GM12874 (cell line): ENCODE results near the gene NUAK2.

Experiments
- TF ChIP-seq, protein P1 (sequence below): IDR thresholded peaks from 2 replicates; pipeline ENCODE4 v1.5.1; 2011; ENCODE audit warnings: low read depth, mild to moderate bottlenecking, control low read depth, low read length, moderate library complexity; ENCODE audit not compliant: insufficient read depth

The NUAK2 gene

DNA sequence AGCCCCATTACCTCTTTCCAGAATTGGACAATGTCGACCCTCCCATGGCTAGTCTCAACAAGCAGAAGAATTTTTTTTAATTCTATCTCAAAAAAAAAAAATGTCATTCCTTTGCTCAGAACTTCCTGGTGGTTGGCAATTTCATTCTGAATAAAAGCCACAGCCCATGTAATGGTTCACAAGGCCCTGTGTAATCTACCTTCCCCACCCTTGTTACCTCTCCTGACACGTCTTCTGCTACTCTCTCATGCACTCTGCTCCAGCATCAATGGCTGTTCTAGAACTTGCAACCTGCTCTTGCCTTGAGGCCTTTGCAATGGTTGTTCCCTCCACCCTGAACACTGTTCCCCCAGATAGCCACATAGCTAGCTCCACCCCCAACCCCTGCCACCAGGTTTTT lies 25.4 kb downstream of the NUAK2 start:
- TF ChIP-seq, protein P1, sequence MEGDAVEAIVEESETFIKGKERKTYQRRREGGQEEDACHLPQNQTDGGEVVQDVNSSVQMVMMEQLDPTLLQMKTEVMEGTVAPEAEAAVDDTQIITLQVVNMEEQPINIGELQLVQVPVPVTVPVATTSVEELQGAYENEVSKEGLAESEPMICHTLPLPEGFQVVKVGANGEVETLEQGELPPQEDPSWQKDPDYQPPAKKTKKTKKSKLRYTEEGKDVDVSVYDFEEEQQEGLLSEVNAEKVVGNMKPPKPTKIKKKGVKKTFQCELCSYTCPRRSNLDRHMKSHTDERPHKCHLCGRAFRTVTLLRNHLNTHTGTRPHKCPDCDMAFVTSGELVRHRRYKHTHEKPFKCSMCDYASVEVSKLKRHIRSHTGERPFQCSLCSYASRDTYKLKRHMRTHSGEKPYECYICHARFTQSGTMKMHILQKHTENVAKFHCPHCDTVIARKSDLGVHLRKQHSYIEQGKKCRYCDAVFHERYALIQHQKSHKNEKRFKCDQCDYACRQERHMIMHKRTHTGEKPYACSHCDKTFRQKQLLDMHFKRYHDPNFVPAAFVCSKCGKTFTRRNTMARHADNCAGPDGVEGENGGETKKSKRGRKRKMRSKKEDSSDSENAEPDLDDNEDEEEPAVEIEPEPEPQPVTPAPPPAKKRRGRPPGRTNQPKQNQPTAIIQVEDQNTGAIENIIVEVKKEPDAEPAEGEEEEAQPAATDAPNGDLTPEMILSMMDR, result no peak

DNA sequence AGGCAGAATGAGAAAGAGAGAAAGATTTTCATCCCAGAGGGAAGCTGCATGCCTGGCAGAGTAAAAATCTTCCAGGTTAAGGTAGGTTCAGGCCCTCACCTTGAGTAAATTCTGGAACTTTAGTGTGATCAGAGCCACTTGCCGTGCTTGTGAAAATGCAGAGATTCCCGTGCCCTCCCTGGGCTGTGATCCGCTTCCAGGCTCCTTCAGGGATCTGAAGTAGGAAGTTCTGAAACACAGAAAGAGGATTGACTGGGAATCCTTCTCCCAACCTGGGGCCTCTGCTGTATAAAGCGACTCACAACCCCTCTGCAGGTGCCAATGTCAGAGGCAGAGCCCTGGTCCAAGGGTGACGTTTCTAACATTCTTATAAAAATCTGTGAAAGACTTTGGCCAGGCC lies 26.6 kb downstream of the NUAK2 start:
- TF ChIP-seq, protein P1, result no peak

DNA sequence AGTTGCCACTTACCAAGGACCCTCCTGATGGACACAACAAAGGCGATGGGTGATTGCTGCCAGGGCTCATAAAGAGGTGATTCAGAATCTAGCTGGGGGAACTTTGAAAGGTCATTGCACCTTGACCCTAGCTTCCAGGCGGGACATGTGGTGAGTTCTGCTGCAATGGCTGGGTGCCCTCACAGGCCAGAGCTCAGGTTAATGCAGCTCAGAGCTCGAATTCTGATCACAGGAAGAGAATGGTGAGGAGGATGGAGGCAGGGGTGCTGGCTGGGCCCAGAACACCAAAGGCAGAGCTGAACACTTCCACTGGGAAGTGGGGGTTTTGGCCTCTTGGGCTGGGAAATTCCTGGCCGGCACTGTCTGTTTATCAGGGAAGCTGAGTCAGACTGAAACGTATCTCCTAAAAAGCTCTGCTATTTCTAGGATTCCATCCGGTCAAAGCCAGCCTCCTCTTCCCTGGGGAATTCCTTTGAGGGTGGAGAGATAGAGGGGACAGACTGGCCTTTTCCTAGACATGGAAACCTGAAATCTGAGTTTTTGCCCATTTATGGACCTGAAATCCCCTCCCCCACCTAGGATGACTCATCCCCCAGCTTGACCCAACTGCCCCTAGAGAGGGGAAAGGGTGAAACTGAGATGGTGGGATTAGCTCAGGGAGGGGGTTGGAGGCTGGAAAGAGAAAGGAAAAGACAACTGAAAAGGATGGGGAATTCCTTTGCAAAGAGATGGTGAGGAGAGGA lies 27.2 kb downstream of the NUAK2 start:
- TF ChIP-seq, protein P1, result no peak

DNA sequence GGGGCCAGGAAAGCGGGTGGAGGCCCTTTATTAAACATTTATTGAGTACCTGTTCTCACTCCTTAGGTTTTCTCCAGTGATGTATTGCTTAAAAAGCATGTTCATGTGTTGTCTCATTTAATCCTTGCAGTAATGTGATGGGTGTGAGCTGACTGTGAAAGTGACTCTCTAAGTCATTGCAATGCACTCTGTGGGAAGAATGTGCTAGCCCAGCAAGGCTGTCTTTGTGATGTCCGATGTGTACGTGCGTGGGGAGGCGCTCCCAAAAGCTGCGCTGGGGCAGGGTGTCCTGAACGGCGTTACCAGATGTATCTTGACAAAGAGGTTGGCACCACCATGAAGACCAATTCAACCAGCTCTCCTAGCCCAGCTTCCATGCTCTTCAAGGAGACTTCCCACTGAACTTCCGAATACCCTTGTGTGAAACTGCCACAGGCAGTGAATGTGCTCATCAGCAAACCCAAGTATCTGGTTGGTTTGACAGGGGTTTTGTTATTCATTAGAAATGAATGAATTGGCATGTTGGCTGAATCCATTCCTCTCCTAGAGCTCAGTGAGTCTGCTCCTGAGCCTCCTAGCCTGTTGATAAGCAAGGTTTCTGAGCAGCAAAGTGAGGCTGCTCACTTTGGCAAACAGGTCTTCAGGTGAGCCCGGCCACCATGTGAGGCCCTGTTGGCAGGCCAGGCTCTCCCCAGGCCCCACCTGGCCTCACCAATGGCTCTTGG lies 28.0 kb downstream of the NUAK2 start:
- TF ChIP-seq, protein P1, result no peak

DNA sequence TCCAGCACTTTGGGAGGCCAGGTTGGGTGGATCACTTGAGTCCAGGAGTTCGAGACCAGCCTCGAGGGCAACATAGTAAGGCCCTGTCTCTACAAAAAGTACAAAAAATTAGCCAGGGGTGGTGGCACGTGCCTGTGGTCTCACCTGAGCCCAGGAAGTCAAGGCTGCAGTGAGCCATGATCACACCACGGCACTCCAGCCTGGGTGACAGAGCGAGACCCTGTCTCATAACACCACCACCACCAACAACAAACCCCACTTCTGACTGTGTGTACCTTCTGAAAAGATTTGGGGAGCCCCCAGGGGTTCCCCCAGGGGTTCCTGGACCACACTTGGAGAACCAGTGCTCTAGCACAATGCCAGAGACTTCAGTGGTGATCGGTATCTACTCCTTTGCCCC lies 29.9 kb downstream of the NUAK2 start:
- TF ChIP-seq, protein P1, result no peak

DNA sequence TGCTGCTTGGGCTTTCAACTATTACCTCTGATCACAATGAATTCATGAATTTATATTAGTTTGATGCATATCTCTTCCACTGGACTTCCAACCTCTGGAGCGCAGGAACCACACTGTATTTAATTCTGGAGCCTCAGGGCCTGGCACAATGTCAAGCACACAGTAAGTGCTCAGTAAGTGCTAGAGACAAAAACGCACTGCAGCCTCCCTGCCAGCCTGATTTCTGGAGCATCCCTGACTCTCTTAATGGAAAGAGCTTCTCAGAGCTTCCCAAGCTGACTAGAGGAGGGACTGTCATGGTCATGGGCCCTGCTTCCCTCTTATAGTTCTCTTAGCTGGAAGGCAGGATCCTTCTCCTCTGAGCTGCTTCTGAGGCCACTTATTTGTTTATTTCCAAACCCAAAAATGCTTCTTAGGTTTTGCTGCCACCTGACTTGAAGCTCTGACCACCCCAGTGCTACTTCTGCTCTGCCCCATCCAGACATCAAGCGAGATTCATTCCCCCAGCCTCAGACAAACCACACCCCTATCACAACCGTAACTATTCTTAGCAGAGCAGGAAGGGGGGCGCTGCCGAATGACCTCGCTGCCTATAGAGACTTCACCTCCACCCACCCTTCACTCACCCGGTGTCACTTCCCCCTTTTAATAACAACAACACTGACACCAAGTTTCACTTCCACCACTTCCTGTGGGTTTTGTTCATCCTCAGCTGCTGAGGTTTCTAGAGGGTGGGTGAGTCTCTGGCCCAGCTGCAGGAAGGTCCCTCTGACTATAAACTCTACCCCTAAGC lies 33.6 kb downstream of the NUAK2 start:
- TF ChIP-seq, protein P1, result no peak

DNA sequence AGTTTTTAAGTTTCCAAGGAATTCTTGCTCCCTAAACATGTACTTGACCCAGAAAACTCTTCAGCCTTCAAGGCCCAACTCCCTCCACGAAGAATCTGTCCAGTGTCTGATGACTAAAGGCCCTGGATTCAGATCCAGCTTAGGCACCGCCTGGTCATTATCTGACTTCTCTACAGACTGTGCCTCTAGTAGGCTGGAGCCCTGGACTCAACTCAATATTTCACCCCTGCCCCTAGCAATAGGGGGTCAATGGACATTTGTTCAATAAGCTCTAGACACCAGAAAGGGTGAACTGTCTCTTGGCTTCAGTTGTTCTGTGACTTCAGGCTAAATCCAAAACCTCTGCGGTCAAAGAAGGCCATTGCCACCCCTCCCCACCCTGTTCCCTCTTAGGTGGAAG lies 34.5 kb downstream of the NUAK2 start:
- TF ChIP-seq, protein P1, result no peak
